RPMI7951 (cell line): ENCODE measurements around the gene PHACTR4. TPM values are rescaled to one million over a fixed set of nuclear protein-coding genes. Genes with fewer than 3 reads are reported as not detected.
A peak's percentile ranks its signal among the peaks of the same experiment; 100 is the strongest.
"Not testable (repeated sequence)": the region's sequence is repeated elsewhere in the genome, so short reads cannot be mapped to it uniquely, and the experiment has no call there.

Experiments
- DNase-seq: peaks from one replicate; pipeline ENCODE4 v3.0.0-alpha.2; 2012; ENCODE audit warnings: low read depth
- total RNA-seq: library from RNA; depleted of rRNA; stranded (reverse); fragments of >200 nt; shearing (Covaris generic); gene quantifications from 2 replicates; pipeline ENCODE4 v1.2.3, GENCODE V29; 2014

PHACTR4 gene
- total RNA-seq, 1 experiment from 2014 or later = 16.9 TPM

- no peak for DNase-seq
These were observed 1.5 kb downstream of the PHACTR4 start for GRCh38 chr1:28371010-28371377.

DNA sequence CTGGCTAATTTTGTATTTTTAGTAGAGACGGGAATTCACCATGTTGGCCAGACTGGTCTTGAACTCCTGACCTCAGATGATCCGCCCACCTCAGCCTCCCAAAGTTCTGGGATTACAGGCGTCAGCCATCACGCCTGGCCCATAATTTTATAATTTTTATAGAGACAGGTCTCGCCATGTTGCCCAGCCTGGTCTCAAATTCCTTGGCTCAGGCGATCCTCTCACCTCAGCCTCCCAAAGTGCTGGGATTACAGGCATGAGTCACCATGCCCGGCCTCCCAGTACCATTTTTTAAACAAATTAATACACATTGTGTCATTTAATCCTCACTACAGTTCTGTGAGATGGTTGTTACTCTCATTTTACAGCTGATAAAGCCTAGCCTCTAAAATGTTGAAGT, 3.9 kb downstream of the PHACTR4 start:
- not testable (repeated sequence) for DNase-seq

GRCh38 chr1:28374297-28374696, 4.8 kb downstream of the PHACTR4 start:
- DNase-seq = no peak

- not testable (repeated sequence) for DNase-seq
These were observed 6.1 kb downstream of the PHACTR4 start for GRCh38 chr1:28375598-28375997.

DNA sequence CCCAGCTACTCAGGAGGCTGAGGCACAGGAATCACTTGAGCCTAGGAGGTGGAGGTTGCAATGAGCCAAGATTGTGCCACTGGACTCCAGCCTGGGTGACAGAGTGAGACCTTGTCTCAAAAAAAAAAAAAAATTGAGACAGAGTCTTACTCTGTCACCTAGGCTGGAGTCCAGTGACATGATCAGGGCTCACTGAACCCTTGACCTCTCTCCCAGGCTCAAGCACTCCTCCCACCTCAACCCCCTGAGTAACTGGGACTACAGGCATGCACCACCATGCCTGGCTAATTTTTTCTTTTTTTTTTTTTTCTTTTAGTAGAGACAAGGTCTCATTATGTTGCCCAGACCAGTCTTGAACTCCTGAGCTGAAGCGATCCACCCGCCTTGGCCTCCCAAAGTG, 6.7 kb downstream of the PHACTR4 start:
- not testable (repeated sequence) for DNase-seq

GRCh38 chr1:28378906-28379305, 9.4 kb downstream of the PHACTR4 start:
- DNase-seq = no peak

GRCh38 chr1:28380394-28380793, 10.9 kb downstream of the PHACTR4 start:
- DNase-seq = no peak

DNA sequence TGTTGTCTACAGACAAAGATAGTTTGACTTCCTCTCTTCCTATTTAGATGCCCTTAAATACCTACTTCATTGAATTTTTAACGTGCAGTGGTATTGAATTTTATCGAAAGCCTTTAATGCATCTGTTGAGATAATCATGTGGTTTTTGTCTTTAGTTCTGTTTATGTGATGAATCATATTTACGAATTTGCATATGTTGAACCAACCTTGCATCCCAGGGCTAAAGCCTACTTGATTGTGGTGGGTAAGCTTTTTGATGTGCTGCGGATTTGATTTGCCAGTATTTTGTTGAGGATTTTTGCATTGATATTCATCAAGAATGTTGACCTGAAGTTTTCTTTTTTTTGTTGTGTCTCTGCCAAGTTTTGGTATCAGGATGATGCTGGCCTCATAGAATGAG, 14.2 kb downstream of the PHACTR4 start:
- DNase-seq = not testable (repeated sequence)

DNA sequence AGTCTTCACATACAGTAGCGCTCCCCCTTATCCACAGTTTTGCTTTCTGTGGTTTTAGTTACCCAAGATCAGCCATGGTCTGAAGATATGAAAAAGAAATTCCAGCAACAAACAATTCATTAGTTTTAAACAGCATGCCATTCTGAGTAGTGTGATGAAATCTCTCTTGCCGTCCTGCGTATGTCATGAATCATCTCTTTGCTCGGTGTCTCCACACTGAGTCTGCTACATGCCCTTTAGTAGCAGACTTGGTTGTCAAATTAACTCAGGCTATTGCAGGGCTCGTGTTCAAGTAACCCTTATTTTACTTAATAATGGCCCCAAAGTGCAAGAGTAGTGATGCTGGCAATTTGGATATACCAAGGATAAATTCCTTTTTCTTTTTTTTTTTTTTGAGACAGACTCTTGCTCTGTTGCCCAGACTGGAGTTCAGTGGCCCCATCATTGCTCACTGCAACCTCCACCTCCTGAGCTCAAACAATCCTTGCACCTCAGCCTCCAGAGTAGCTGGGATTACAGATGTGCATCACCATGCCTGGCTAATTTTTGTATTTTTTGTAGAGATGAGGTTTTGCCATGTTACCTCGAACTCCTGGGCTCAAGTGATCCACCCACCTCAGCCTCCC, 22.6 kb downstream of the PHACTR4 start:
- peak; percentile 77 for DNase-seq

- no peak for DNase-seq
These were observed 24.6 kb downstream of the PHACTR4 start for GRCh38 chr1:28394136-28394535.

DNA sequence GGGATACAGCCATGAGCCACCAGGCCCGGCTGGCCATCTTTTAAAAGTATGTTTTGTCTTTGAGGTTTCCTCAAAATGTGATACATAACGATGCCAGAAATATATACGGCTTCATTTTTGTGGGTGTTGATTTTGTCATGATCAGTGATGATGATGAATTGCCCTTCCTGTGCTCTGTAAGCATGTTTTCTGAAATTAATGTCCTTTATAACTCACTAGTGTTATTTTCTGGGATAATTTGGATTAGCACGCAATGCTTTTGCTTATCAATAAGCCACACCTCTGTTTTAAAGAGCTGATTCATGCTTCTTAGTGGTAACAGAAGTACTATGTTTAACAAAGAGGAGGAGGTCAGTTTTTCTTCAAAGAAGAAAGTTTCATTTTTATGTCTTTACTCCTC, 25.6 kb downstream of the PHACTR4 start:
- no peak for DNase-seq

DNA sequence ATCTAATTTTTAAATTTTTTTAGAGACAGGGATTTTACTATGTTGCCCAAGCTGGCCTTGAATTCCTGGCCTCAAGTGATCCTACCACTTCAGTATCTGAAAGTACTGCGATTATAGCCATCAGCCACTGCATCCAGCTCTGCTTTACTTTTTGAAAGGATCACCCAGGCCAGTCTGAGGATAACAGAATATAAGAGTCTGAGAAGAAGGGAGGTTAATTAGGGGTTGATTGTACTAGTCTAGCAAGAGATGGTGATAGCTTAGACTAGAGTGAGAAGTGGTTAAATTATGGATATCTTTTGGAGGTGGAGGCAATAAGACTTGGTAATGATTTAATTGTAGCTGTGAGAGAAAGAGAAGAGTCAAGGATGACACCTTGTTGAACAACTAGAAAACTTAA, 32.2 kb downstream of the PHACTR4 start:
- no peak for DNase-seq

- no peak for DNase-seq
These were observed 39.5 kb downstream of the PHACTR4 start for GRCh38 chr1:28409090-28409489.

GRCh38 chr1:28411656-28412055, 42.1 kb downstream of the PHACTR4 start:
- no peak for DNase-seq

GRCh38 chr1:28412731-28413130, 43.2 kb downstream of the PHACTR4 start:
- peak; percentile 70 for DNase-seq

- DNase-seq = no peak
These were observed 47.1 kb downstream of the PHACTR4 start for GRCh38 chr1:28416509-28417194.

DNA sequence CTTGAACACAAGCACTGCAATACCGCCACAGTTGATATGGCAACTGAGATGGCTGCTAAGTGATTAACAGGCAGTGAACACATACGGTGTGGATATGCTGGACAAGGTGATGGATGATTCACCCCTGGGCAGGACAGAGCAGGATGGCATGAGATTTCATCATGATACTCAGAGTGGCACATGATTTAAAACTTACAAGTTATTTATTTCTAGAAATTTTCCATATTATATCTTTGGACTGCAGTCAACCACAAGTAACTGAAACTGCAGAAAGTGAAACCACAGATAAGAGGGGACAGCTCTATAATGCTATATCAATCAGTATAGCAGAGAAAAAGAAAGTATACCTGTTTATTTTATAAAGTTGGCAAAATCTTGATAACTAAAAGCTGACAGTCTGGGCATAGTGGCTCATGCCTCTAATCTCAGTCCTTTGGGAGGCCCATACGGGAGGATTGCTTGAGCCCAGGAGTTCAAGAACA, 47.9 kb downstream of the PHACTR4 start:
- peak; percentile 66 for DNase-seq

DNA sequence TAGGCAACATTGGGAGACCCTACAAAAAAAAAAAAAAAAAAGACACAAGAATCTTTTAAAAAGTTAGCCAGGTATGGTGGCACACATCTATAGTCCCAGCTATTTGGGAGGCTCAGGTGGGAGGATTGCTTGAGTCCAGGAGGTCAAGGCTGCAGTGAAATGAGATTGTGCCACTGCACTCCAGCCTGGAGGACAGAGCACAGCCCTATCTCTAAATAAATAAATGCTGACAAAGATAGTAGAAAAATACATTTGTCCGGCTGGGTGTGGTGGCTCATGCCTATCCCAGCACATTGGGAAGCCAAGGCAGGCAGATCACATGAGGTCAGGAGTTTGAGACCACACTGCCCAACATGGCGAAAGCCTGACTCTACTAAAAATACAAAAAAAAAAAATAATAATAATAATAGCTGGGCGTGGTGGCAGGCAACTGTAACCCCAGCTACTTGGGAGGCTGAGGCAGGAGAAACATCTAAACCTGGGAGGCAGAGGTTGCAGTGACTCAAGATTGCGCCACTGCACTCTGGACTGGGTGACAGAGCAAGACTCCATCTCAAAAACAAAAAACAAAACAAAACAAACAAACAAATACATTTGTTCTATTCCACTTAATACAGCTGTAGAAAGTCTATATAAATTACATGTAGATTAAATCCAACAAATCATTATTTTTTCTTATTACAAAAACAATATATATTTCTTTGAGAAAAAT, 48.5 kb downstream of the PHACTR4 start:
- no peak for DNase-seq

DNA sequence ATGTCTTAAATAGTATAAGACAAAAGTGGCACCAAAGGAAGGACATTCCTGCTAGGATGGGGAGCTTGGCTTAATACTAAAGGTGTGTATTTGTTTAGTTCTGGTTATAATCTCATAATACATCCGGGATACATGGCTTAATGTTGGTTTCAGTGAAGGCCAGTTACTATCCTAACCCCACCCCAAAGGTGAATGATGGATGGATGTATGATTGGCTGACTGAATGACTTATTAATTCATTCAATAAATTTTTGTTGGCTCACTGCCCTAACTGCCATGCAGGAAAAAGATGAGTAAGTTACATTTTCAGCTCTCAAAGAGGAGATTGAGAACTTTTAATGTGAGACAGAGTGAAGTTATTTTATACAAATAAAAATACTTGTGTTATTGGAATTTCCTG, 52.2 kb downstream of the PHACTR4 start:
- DNase-seq = no peak

- no peak for DNase-seq
These were observed 57.3 kb downstream of the PHACTR4 start for GRCh38 chr1:28426831-28427230.

DNA sequence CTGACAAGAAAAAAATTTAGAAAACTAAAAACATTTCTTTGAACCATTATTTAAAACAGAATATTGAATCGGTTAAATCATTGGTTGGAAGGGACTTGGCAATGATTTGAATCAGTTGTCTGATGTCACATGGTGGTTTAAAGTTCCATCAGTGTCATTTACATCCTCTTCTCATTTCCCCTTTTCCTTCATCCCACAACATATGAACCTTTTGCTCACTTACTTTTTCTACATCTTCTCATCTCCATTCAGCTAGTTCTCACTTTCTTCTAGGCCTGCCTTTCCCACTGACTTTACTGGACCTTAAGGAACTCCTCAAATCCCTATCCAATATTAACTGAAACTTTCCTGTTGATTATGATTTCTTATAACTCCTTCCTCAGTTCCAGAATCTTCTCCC, 58.5 kb downstream of the PHACTR4 start:
- DNase-seq = no peak

- DNase-seq = no peak
These were observed 59.5 kb downstream of the PHACTR4 start for GRCh38 chr1:28428990-28429520.
